HG03575 (cell line): ENCODE measurements around the gene VWA8.
"Not testable (repeated sequence)": the region's sequence is repeated elsewhere in the genome, so short reads cannot be mapped to it uniquely, and the experiment has no call there.

Experiments used
- ATAC-seq: cut with Tn5 transposase; IDR thresholded peaks from one replicate; pipeline ENCODE4 v1.9.1; 2021; ENCODE audit not compliant: unreplicated experiment, insufficient number of reproducible peaks, low FRiP score; ENCODE audit errors: extremely low read depth

The VWA8 gene

GRCh38 chr13:41823476-41823875, 137.4 kb downstream of the VWA8 start:
- ATAC-seq, result no peak

- ATAC-seq, result no peak
Observed at GRCh38 chr13:41822560-41822959, 138.3 kb downstream of the VWA8 start.

- ATAC-seq, result no peak
Observed at GRCh38 chr13:41821238-41821594, 139.7 kb downstream of the VWA8 start.

GRCh38 chr13:41820581-41821237, 140.2 kb downstream of the VWA8 start:
- no peak for ATAC-seq

GRCh38 chr13:41816057-41816456, 144.9 kb downstream of the VWA8 start:
- no peak for ATAC-seq

- no peak for ATAC-seq
Observed at GRCh38 chr13:41813426-41813825, 147.5 kb downstream of the VWA8 start.

- ATAC-seq, result no peak
Observed at GRCh38 chr13:41812851-41813250, 148.1 kb downstream of the VWA8 start.

- no peak for ATAC-seq
Observed at GRCh38 chr13:41812237-41812636, 148.7 kb downstream of the VWA8 start.

- ATAC-seq, result no peak
Observed at GRCh38 chr13:41811588-41812021, 149.3 kb downstream of the VWA8 start.

- ATAC-seq, result no peak
Observed at GRCh38 chr13:41809962-41810361, 150.9 kb downstream of the VWA8 start.

GRCh38 chr13:41803445-41803735, 157.5 kb downstream of the VWA8 start:
- ATAC-seq, result not testable (repeated sequence)

- ATAC-seq, result no peak
Observed at GRCh38 chr13:41802684-41803444, 158.0 kb downstream of the VWA8 start.

GRCh38 chr13:41802043-41802683, 158.7 kb downstream of the VWA8 start:
- no peak for ATAC-seq

- ATAC-seq, result no peak
Observed at GRCh38 chr13:41791056-41791455, 169.9 kb downstream of the VWA8 start.

- ATAC-seq, result no peak
Observed at GRCh38 chr13:41788552-41788951, 172.4 kb downstream of the VWA8 start.

GRCh38 chr13:41785402-41786172, 175.3 kb downstream of the VWA8 start:
- ATAC-seq, result no peak

GRCh38 chr13:41782086-41782485, 178.8 kb downstream of the VWA8 start:
- ATAC-seq, result no peak

GRCh38 chr13:41780715-41781706, 179.9 kb downstream of the VWA8 start:
- no peak for ATAC-seq

- no peak for ATAC-seq
Observed at GRCh38 chr13:41775251-41775650, 185.7 kb downstream of the VWA8 start.
